Cortex of kidney (tissue), 1 donor: ENCODE results near the gene NMRAL1.

ENCODE experiments used
- DNase-seq: peaks from one replicate; lab custom pipeline; 2025; lab: John Stamatoyannopoulos, UW

The NMRAL1 gene

DNA sequence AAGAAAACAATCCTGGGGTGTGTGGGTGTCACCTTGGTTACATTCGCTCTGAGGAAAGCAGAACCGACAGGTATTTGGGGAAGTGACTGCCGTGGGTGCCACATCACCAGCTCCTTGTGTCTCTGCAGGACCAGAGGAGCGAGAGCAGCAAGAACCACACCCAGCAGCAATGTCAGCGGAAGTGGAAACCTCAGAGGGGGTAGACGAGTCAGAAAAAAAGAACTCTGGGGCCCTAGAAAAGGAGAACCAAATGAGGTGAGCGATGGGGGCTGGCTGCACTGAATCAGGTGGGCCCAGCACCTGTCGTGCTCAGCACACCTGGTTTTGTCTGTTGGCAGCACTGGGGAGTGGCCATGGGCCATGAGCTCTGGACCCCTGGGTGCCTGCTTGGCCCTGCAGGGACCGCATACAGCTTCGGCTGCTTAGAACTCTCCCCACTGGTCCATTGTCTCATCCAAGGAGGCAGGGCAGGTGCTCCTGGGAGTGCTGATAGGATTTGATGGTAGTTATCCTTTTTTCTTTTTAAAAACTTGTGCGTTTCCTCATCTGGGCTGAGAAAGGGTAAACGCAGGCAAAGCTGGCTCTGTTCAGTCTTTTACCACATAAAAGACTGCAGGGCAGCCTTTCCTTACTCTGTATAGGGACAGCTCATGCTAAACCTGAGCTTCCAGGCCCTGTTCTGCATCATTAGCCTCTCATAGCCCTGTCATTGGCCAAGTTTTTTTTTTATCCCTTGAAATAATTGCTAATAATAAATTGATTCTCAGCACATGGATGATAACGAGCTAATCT is 31.1 kb upstream of the NMRAL1 start:
- DNase-seq: no peak

DNA sequence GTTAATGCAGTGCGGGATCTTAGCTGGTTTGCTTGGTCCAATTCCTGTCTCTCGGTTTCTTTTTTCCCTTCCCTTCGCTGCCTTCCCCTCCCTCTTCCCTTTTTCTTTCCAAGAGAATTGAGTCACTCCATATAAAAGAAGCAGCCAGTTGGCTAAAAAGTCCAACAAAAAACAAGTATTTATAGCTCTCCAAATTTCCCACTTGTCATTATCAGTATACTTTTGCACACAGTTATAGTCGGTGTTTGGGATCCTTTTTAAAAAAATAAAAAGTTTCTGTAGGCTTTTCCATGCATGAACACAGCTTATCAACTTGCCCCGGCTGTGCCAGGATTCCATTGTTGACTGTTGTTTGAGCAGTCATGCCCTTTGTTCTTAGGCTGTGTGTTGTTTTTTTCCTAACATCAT is 26.6 kb upstream of the NMRAL1 start:
- DNase-seq: no peak

DNA sequence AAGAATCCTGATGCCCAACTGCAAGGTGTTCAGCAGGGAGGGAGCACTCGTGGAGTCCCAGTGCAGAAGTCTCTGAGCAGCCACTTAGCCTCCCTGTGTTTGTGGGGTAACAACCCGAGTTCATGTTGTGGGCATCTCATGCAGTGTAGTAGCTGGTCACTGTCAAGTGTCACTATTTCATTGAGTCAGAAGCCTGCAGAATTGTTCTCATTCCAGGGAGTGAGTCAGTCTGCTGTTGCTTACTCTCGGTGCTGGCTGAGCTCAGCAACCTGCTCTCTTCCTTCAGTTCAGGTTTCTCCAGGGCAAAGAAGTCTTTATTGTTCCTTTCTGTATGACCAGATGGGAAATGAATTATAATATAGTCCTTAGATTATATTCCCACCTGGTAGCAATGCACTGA is 25.8 kb upstream of the NMRAL1 start:
- no peak for DNase-seq

DNA sequence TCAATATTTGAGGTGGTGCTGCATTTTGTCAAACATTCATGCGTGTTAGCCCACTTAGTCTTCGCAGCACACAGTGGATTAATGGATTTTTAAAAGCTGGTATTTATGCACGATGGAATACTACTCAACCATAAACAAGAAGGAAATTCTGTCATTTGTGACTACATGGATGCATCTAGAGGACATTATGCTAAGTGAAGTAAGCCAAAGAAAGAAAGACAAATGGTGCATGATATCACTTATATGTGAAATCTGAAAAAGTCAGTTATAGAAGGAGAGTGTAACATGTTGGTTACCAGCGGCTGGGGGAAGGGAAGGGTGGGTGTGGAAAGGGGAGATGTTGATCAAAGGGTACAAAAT is 24.8 kb upstream of the NMRAL1 start:
- DNase-seq: no peak

DNA sequence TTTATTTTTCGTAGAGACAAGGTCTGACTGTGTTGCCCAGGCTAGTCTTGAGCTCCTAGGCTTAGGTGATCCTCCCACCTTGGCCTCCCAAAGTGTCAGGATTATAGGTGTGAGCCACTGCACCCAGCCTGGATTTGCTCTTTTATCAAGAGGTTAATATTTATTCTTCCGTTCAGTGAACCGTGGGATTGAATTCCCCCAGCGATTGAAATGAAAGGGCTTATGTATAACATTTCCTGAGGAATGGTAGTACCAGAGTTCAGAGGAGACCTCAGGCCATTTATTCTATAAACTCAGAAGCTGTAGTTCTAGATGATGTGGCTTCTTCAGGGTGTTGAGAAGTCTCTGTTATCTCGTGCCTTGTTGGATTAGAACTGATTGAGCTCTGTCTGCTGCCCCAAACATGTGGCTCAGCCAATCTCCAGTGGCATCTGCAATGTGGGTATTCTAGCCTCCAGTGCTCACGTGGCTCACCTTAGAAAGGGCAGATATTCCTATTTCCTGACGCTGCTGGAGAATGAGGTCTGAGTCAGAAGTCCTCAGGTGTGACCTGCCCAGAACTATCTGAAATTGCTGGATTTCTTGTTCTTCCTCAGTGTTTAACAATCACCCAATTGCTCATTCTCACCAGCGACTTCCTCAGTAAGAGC is 24.2 kb upstream of the NMRAL1 start:
- no peak for DNase-seq

DNA sequence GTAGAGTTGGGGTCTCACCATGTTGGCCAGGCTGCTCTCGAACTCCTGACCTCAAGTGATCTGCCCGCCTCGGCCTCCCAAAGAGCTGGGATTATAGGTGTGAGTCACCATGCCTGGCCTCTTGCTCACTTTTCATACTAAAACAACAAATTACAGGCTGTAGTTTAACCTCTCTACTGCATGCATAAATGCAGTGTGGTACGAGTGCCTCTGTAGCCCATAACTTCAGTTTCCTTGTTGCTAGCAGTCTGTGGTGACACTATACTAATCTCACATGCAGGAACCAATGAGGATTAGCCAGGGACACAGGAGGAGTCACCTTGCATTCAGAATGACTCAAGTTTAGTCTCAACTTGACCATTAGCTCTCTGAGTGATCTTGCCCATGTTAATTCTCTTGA is 21.9 kb upstream of the NMRAL1 start:
- DNase-seq: no peak

DNA sequence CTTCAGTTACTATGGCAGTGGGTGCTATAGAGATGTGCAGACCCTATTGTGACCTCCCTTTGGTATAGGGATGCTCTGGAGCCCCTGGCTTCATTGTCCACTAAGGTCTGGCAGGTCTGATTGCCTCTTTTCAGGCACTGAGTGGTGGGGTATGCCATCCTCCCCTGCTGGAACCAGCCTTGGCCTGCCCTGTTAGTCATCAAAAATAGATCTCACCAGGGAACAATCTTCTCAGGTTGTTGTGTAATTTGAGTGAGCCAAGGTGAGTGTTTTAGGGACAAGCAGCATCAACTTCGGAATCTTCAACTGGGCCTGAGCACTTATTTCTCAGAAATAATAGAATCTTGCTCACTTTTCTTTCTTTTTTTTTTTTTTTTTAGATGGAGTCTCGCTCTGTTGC is 21.3 kb upstream of the NMRAL1 start:
- no peak for DNase-seq

DNA sequence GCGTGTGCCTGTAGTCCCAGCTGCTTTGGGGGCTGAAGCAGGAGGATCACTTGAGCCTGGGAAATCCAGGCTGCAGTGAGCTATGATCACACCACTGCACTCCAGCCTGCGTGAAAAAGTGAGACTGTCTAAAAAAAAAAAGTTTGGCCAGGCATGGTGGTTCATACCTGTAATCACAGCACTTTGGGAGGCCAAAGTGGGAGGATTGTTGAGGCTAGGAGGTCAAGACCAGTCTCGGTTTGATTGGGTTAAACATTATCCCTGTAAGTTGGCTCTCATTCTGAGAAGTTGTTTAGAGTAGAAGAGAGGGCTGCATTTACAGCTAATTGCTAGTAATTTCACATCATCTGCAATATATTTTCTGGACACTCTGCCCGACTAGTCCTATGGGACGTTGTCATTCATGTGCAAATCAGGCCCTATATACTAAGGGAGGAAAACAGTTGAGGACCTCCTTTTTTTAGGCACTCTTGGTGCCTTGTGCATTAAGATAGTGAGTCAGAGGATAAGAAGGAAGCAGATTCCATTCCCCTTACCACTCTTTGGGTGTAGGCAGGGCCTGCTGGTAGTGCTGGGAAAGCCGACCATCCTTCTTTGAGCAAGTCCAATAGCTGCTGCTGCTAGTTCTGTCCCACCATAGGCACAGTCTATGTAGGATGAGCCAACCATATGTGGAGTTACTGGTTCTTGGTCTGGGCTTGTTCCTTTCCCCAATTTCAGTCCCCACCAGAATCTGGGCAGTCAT is 20.5 kb upstream of the NMRAL1 start:
- DNase-seq: no peak

DNA sequence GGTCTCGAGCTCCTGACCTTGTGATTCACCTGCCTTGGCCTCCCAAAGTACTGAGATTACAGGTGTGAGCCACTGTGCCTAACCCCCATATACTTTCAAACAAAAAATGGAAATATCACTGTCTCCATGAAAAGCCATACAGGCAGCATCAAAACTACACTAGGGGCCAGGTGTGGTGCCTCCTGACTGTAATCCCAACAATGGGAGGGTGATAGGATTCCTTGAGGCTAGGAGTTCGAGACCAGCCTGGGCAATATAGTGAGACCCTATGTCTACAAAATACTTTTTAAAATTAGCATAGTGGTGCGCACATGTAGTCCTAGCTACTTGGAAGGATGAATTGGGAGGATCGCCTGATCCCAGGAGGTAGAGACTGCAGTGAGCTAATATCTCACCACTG is 17.5 kb upstream of the NMRAL1 start:
- no peak for DNase-seq

DNA sequence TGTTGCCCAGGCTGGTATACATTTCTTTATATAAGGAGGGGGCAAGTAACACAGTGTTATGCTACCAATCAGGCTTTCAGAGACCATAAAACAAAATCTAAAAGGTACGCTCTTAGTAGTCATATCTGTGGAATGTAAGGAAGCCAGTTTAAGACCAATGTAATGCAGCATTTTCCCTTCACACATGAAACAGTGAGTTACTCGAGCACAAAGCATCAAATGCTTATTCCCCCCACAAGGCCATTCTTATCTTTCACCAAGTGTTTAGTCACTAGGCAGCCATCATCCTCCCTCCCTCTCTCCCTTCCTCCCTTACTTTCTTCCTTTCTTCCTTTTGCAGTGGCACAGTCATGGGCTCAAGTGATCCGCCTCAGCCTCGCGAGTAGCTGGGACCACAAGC is 14.6 kb upstream of the NMRAL1 start:
- DNase-seq: no peak

DNA sequence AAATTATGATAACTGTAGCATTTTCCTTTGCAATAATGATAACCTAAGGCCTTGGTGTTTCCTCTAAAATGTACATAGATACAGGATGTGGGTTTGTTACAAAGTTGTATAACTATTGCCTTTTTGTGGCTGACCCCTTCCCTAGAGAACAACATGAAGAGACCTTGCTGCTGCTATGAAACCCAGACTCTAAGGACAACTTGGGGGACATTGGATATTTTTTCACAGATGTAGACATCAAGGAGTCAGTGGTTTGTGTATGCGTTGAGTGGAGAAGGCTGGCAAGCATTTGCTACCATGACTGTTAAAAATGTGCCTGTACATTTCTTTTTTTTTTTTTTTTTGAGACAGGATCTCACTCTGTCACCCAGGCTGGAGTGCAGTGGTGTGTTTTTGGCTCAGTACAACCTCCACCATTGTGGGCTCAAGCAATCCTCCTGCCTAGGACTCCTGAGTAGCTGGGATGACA is 14.1 kb upstream of the NMRAL1 start:
- DNase-seq: no peak

DNA sequence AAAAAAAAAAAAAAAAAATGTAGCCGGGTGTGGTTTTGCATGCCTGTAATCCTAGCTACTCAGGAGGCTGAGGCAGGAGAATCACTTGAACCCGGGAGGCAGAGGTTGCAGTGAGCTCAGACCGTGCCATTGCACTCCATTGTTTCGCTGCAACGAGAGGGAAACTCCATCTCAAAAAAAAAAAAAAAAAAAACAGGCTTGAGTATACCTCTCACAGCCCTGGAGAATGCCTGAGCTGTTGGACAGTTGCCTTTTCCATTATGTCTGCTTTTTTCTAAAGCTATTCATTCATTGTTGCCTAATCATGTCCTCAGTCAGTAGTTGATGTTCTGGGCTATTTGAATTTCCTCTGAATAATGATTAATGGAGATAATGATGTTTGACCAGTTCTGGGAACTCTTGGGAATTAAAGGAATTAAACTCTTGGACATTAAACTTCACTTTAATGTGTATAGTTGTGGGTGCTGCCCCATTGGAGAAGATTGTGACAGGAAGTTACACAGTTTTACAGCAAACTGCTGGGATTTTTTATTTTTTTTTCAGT is 13.6 kb upstream of the NMRAL1 start:
- no peak for DNase-seq

DNA sequence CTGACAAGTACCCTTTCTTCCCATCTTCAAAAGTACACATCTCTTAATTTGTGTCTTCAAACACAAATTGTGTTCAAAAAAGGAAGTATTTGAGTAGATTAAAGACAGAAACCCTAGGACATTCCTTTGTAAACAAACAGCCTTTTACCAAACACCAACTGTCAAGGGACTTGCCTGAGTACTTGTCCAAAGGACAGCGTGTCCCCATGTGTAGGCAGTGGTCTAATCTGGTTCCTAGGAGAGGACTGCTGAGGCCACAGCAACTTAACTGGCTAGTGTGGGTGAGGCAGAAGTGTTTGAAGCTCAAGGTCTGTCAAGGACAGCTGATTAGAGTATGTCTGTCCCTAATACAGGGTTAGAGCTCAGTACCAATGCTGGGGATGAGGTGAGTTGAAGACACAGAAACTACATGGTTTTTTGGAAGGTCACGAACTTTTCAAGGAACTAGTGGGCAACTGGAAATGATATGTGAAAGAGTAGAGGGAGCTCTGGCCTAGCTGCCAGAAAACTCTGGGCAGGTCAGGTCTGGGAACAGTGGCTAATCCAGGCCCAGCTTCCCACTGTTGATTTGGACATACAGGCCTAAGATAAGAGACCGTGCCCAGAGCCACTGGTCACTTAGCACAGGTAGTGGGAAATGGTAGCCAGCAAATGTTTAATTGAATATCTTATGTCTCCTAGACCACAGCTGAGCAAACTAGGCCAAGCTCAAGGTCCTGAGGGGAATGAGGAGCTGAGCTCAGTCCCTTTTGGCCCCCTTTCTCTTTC is 11.9 kb upstream of the NMRAL1 start:
- DNase-seq: no peak

DNA sequence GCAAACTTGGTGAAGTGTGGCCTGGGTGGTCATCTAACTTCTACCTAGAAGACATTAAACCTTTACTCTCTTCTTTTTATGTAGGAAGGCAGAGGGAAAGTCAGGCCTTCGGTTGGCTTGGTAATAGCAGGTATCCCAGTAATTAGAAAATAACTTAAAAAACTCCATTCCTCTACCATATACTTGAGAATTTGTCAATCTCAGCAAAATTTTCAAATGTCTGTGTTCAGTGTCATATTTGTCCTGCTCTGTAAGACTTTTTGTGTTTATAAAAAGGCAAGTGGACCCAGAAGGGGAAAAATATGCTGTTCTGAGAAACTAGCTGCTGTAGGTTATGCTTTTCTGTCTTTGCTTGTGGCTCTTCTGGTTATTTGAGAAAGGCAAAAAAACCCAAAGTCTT is 7.5 kb upstream of the NMRAL1 start:
- no peak for DNase-seq

DNA sequence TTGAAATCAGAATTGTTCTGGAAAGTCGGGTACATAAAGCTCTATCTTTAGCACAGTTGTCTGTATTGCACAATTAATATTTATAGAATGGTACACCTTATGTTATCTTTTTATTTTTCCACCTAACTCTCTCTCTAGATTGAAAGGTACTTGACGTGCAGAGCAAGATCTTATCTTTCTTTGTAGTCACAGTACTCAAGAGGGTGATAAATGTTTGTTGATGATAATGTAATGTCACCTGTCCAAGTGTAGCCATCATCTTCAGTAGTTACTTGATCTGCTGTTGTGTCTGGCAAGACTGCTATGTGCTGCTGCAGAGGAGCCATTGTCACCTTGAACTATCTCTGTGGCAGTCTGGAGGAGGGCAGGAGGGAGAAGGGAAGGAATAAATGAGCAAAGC is 7.1 kb upstream of the NMRAL1 start:
- DNase-seq: no peak

DNA sequence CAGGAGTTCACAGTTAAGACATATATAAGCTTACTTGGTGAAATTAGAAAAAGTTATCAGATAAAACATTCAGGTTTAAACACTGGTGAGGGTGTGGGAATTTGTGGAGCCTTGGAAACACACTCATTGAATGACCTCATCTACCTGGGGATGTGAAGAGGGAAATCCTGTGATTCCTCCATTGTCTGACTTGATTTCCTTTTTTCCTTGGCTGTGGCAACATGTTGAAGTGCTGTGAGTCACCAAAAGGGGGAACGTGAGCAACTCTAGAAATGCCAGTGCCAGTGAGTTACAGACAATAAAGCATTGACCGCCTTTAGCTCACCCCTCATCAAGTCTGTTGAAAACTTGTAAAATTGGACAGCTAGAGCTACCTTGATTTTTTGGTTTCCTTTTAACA is 3.5 kb upstream of the NMRAL1 start:
- DNase-seq: no peak

DNA sequence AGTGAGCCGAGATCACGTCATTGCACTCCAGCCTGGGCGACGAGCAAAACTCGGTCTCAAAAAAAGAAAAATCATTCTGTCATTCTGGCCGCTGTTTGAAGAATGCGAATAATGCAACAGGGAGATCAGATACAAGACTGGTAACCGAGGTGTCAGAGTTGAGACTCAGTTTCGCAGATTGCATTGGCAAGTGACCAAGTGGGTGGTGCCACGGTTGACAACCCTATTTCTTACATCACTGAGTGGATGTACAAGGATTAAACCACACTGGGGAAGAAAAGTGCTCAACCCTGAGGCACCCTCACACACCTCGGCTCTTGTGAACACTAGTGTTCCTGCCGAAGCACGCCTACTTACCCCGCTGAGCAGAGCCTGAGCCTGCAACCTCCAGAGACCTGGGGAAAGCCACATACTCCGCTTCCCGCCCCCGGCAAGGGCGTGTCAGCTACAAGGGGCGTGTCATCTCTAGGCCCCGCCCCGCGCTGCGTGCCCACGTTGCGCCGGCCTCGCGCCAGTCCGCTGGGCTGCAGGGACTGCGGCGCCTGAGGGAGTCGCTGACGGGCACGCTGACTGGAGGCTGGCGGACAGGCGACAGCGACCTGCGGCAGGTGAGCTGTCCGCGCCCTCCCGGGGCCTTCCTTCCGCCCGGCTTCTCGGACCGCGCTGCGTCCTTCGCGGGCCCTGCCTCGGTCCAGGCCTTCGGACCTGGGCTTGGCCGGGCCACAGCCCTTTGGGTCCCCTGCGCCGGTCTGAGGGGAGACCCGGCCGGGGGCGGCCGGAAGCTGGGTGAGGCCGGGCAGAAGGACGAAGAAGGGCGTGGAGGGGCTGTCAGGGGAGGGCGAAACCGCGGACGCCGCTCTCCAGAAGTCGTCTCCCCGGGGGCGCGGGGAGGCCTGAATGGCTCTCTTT is 1.7 kb upstream of the NMRAL1 start, which contains the start of gene HMOX2:
HMOX2 (plus strand) TSS at position 519 of the 909 bp plus-strand sequence. CDS start 29,127 bp downstream, outside the sequence.
- peak; percentile 47 for DNase-seq

DNA sequence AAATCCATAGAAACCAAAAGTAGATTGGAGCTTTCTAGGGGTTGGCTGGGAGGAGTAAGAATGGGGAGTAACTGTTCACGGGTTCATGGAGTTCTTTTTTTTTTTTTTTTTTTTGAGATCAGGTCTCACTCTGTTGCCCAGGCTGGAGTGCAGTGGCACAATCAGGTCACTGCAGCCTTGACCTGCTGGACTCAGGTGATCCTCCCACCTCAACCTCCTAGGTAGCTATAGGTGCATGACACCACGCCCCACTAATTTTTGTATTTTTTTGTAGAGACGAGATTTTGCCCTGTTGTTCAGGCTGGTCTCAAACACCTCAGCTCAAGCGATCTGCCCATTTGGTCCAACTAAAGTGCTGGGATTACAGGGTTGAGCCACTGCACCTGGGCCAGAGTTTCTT is 1.5 kb downstream of the NMRAL1 start:
- DNase-seq: no peak

DNA sequence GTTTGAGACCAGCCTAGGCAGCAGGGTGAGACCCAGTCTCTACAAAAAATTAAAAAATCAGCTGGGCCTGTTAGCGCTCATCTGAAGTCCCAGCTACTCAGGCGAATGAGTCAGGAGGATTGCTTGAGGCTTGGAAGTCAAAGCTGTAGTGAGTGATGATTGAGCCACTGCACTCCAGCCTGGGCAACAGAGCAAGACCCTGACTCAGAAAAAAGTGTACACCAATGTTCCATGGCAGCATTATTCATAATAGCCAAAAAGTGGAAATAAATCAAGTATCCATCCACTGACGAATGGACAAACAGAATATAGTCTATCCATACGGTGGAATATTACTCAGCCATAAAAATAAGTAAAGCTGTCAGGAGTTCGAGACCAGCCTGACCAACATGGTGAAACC is 2.6 kb downstream of the NMRAL1 start:
- no peak for DNase-seq

DNA sequence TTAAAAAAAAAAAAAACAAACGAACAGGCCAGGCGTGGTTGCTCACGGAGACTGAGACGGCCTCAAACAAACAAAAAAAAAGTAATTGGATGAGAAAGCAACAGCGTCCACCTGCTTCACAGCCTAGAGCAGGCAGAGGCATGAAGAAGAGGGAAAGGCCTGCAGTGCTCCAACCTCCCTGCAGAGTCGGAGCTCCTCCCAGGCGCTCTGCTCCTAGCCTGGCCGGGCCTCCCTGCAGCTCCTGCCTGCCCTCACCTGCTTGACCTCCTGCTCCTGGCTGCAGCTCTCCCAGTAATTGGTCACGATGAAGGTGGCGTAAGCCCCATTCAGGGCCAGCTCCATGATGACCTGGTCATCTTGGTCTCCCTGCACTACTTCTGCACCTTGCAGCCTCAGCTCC is 5.5 kb downstream of the NMRAL1 start:
- no peak for DNase-seq

DNA sequence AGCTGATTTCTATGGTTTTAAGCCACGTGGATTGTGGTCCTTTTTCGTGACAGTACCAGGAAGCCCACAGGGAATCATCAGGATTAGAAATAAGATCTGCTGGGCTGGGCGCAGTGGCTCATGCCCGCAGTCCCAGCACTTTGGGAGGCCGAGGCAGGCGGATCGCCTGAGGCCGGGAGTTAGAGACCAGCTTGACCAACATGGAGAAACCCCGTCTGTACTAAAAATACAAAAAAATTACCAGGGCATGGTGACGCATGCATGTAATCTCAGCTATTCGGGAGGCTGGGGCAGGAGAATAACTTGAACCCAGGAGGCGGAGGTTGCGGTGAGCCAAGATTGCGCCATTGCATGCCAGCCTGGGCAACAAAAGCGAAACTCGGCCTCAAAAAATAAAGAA is 6.5 kb downstream of the NMRAL1 start:
- no peak for DNase-seq
